ENCODE results near the gene TNFAIP1. TPM values are rescaled to one million over a fixed set of nuclear protein-coding genes. Genes with fewer than 3 reads are reported as not detected.

Gene TNFAIP1
- total RNA-seq, 2 donors from 2014 or later: 29.9 to 36.1 TPM

DNA sequence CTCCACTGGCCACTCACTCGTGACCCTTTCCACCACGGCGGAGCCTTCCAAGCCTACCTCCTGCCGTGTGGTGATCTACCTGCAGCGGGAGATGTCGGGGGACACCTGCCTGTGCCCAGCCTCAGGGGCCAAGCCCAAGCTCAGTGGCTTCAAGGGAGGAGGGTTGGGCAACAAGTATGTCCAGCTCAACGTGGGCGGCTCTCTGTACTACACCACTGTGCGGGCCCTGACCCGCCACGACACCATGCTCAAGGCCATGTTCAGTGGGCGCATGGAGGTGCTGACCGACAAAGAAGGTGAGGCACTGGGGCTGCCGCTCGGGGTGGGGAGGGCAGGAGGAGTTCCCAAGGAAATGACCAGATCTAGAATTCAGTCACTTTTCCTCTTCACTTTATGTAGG, 3.9 kb downstream of the TNFAIP1 start:
- no peaks in the 10 kb centered on the region for H3K9me3 Mint-ChIP-seq
- DNase-seq: no peak
- Histone ChIP-seq H3K36me3 (ENCODE audit: control insufficient read depth, insufficient read depth, low read length) (peaks cover 51% of the 10 kb centered on the region), H3K27ac (ENCODE audit: low read depth, low read length) (no peak overlapping the region), H3K9me3 (ENCODE audit: control insufficient read depth, low read length) (no peaks in the 10 kb centered on the region), H3K4me3 (ENCODE audit: low read length) (no peak overlapping the region), H3K4me1 (ENCODE audit: control insufficient read depth, insufficient read depth, low read length) (peaks cover 2% of the 10 kb centered on the region), H3K9ac (ENCODE audit: extremely low read depth, low read length, poor library complexity, severe bottlenecking) (no peak overlapping the region), H3K27me3 (ENCODE audit: control insufficient read depth, insufficient read depth, low read length, poor library complexity, severe bottlenecking) (no peaks in the 10 kb centered on the region)
- H3K27ac Mint-ChIP-seq: no peak overlapping the region
- 96 to 99% methylated on average over 11 to 15 of the region's 15 CpGs for WGBS, 2 experiments (ENCODE audit: insufficient coverage in 1 of 2, insufficient read length in 1 of 2)
- no peak overlapping the region for H3K4me3 Mint-ChIP-seq
- H3K4me1 Mint-ChIP-seq: peaks cover 21% of the 10 kb centered on the region
- TF ChIP-seq, protein P1, sequence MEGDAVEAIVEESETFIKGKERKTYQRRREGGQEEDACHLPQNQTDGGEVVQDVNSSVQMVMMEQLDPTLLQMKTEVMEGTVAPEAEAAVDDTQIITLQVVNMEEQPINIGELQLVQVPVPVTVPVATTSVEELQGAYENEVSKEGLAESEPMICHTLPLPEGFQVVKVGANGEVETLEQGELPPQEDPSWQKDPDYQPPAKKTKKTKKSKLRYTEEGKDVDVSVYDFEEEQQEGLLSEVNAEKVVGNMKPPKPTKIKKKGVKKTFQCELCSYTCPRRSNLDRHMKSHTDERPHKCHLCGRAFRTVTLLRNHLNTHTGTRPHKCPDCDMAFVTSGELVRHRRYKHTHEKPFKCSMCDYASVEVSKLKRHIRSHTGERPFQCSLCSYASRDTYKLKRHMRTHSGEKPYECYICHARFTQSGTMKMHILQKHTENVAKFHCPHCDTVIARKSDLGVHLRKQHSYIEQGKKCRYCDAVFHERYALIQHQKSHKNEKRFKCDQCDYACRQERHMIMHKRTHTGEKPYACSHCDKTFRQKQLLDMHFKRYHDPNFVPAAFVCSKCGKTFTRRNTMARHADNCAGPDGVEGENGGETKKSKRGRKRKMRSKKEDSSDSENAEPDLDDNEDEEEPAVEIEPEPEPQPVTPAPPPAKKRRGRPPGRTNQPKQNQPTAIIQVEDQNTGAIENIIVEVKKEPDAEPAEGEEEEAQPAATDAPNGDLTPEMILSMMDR (conservative IDR thresholded peaks at IDR 0.05): no peak
- H3K36me3 Mint-ChIP-seq (ENCODE audit: low read depth): peaks cover 40% of the 10 kb centered on the region
- H3K27me3 Mint-ChIP-seq (ENCODE audit: insufficient read depth): peaks cover 1% of the 10 kb centered on the region

DNA sequence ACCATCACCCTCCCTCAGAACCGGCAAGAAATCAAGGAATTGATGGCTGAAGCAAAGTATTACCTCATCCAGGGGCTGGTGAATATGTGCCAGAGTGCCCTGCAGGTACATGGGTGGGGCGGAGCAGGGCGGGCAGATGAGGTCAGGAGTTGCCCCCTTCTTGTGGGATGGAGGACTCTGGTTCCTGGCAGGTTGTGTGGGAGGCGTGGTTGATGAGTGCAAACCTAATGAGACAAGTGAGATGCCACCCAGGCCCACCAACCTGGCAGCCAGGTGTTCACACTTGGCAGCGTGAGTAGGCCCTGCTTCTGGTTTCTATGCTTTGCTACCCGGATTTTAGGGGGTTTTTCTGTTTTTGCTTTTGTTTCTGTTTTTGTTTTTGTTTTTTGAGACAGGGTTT, 4.8 kb downstream of the TNFAIP1 start:
- Histone ChIP-seq H3K4me1 (ENCODE audit: control insufficient read depth, insufficient read depth, low read length) (no peaks in the 10 kb centered on the region), H3K9me3 (ENCODE audit: control insufficient read depth, low read length) (no peaks in the 10 kb centered on the region), H3K27ac (ENCODE audit: low read depth, low read length) (no peak overlapping the region), H3K27me3 (ENCODE audit: control insufficient read depth, insufficient read depth, low read length, poor library complexity, severe bottlenecking) (no peaks in the 10 kb centered on the region), H3K9ac (ENCODE audit: extremely low read depth, low read length, poor library complexity, severe bottlenecking) (no peak overlapping the region), H3K36me3 (ENCODE audit: control insufficient read depth, insufficient read depth, low read length) (peaks cover 61% of the 10 kb centered on the region), H3K4me3 (ENCODE audit: low read length) (no peak overlapping the region)
- WGBS, 2 experiments (ENCODE audit: insufficient coverage in 1 of 2, insufficient read length in 1 of 2): 94 to 96% methylated on average over 3 to 6 of the region's 6 CpGs
- Mint-ChIP-seq H3K4me1 (peaks cover 15% of the 10 kb centered on the region), H3K27me3 (ENCODE audit: insufficient read depth) (peaks cover 1% of the 10 kb centered on the region), H3K36me3 (ENCODE audit: low read depth) (peaks cover 44% of the 10 kb centered on the region), H3K27ac (no peak overlapping the region), H3K9me3 (no peaks in the 10 kb centered on the region), H3K4me3 (no peak overlapping the region)
- no peak for DNase-seq
- TF ChIP-seq, protein P1 (conservative IDR thresholded peaks at IDR 0.05): no peak

DNA sequence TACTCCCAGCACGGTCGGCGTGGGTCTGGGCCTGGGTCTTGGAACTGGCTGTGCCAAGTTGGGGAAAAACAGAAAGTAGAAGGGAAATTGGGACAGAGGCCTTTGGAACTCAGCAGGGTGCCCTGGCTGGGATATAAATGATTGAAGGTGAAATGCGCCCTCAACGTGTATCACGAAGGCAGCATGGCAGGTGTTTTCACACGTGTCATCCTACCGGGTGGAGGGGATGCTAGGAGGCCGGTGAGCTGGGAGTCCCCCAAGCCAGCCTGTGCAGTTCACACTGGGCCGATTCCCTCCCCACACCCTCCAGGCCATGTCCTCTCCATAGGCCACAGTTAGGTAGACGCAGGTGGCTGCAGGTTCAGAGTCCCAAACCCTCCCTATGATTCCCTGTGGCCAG, 6.0 kb downstream of the TNFAIP1 start:
- TF ChIP-seq, protein P1 (conservative IDR thresholded peaks at IDR 0.05): no peak
- peaks cover 56% of the 10 kb centered on the region for H3K36me3 Mint-ChIP-seq (ENCODE audit: low read depth)
- no peak overlapping the region for H3K27ac Mint-ChIP-seq

More for the DNA sequence above, 6.0 kb downstream of the TNFAIP1 start:
- no peak overlapping the region for H3K27ac ChIP-seq (ENCODE audit: low read depth, low read length)
- no peaks in the 10 kb centered on the region for H3K9me3 ChIP-seq (ENCODE audit: control insufficient read depth, low read length)
- Mint-ChIP-seq H3K27me3 (ENCODE audit: insufficient read depth) (no peaks in the 10 kb centered on the region), H3K4me3 (no peak overlapping the region), H3K4me1 (peaks cover 14% of the 10 kb centered on the region), H3K9me3 (no peaks in the 10 kb centered on the region)
- H3K27me3 ChIP-seq (ENCODE audit: control insufficient read depth, insufficient read depth, low read length, poor library complexity, severe bottlenecking): no peaks in the 10 kb centered on the region
- DNase-seq: no peak
- H3K36me3 ChIP-seq (ENCODE audit: control insufficient read depth, insufficient read depth, low read length): peaks cover 72% of the 10 kb centered on the region
- peaks cover 5% of the 10 kb centered on the region for H3K4me1 ChIP-seq (ENCODE audit: control insufficient read depth, insufficient read depth, low read length)
- no peak overlapping the region for H3K9ac ChIP-seq (ENCODE audit: extremely low read depth, low read length, poor library complexity, severe bottlenecking)
- no peak overlapping the region for H3K4me3 ChIP-seq (ENCODE audit: low read length)
- 91 to 96% methylated on average over 11 of the region's 11 CpGs for WGBS, 2 experiments (ENCODE audit: insufficient coverage in 1 of 2, insufficient read length in 1 of 2)
